NK-92 (cell line): ENCODE measurements around the gene CDH4.

ENCODE experiments used
- DNase-seq: peaks from one replicate; lab custom pipeline; 2025; ENCODE audit not compliant: unreplicated experiment; lab: John Stamatoyannopoulos, UW

Gene CDH4

DNA sequence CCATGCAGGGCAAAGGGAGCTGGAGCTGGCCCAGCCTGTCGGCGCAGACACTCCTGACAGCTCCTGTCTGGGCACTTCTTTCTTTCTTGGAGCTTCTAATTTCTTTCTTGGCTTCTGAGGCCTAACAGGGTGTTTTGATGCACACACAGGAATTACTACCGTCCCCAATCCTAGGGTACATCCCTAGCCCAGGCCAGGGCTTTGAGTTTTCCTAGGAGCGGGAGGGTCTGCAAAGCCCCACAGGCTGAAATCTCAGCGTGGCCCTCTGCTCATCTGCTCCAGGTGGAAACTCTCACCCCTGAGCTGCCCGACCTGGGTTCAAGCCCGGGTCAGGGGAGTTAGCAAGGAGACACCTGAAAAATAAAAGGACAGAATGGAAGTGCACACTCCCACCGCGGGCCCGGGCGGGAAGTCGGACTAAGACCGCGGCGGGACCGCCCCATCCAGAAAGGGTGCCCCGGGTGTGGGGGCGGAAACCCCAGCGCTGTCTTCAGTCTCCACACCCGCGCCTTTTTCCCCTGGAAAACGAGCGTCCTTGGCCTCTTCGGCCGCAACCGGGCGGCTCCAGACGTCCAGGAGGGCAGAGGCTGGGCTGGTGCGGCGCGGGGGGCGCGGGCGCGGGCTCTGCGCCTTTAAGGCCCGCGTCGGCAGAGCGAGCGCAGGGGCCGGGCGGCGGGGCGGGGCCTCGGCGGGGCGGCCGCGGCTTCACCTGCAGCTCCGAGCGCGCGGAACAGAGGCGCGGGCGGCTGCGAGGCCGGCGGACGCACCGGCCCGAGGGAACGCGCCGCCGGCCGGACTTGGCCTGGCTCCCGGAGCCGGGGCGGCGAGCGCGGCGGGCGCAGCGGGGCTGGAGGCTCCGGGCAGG is at the start of gene CDH4:
TSS of gene CDH4 (plus strand) at position 733 of the 865 bp plus-strand sequence.
- DNase-seq = no peak

DNA sequence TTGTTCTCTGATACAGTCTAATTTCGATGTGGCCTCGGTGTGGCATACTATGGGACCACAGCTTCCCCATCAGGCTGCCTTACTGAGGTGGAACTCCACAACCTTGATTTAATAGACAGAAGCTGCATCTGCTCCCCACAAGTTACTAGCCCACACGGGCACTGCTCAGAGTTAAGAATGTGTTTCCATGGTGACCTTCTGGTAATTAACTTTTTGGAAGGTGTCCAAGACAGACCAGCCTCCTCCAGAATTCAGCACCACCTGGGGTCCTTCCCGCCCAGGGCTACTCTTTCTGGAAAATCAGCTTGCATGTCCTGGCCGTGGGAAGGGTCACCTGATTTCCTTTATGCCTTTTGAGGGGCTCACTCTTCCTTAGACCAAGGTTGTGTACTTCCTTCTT is 48.7 kb upstream of the CDH4 start:
- no peak for DNase-seq

GRCh38 chr20:61204206-61204605 is 47.9 kb upstream of the CDH4 start:
- no peak for DNase-seq

DNA sequence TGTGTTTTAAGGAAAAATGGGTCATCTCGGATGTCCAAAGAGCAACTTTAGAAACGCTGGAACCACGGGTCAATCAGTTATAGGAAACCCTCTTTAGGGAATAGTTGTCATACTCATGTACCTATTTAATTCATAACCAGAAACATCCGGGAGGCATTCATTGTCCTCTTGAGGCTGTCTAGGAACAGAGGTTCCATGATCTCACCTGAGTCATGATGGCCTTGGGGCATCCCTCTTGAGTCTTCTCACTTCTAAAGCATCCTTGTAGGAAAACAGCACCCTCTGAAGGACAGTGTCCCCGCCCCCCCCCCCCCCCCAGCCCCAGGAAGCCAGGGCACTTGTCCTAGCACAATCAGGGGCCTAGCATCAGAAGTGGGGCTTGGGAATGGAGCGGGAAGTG is 46.3 kb upstream of the CDH4 start:
- DNase-seq = no peak

GRCh38 chr20:61210862-61211261 is 41.2 kb upstream of the CDH4 start:
- DNase-seq = no peak

DNA sequence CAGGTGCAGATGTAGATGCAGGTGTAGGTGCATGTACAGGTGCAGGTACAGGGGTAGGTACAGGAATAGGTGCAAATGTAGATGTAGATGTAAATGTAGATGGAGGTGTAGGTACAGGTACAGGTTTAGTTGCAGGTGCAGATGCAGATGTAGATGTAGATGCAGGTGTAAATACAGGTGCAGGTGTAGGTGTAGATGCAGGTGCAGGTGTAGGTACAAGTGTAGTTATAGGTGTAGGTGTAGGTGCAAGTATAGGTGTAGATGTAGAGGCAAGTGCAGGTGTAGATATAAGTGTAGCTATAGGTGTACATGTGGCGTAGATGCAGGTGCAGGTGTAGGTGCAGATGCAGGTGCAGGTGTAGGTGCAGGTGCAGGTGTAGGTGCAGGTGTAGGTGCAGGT is 34.2 kb upstream of the CDH4 start:
- DNase-seq = no peak

- DNase-seq = no peak
These were observed 33.0 kb upstream of the CDH4 start for GRCh38 chr20:61219021-61219431.

DNA sequence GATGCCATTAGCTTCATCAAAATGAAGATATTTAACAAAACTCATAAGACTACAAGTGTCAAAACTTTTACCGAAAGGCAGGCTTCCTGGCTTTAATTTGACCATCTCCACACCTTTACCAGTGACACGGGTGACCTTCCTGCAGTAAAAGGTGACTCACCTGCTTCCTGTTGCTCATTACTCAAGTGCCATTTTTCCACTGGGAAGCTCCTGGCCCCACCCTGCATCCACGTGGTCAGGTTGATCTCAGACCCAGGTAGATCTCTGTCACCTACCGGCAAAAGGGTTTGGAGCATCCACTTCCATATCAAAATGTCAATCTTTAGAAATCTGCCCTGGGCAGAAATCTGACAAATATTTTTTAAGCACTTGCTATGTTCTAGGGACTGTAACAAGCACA is 31.9 kb upstream of the CDH4 start:
- DNase-seq = no peak

DNA sequence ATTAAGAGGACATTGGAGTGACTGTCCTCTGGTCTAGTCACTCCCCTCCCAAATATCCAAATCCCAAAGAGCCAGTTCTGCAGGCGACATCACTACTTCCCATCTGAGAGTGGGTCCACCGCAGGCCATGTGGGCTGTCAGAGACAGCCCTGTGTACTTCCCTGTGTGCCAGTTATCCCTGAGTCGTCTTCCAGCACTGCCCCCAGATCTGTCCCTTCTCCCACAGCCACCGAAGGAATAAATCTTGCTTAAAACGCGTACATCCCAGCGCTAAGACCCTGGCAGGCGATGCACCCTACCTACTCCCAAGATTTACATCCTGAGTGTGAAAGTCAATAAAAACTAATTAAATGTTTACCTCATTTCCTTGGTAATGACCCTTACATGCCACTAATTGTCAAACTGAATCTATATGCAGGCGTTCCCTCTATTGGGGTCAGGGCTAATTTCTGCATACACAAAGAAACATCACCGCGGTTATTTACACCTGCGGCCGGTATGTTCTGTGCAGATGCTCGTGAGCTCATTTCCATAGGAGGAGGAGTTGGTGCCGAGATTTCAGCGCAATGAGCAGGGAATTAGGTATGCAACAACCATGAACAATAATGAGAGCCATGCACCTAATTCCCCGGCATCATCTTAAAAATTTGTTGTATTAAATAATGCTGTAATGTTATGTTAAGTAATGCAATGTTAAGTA is 31.3 kb upstream of the CDH4 start:
- DNase-seq = no peak

- DNase-seq = no peak
These were observed 29.4 kb upstream of the CDH4 start for GRCh38 chr20:61222699-61223098.

DNA sequence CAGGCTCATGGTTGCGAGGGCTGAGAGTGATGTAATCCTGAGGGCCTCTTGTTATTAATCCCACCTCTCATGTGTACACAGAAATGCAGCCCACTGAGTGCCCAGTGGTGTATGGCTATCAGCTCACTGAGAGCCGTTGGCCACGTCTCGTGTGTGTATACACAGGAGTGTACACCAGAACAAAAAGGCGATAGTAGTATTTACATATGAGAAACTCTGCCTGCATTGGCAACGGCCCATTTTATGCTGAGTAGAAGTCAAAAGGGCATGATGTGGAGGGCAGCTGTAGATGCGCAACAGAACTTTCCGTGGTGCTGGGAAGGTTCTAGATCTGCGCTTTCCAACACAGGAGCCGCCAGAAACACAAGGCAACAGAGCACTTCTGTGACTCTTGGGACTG is 28.9 kb upstream of the CDH4 start:
- DNase-seq = no peak

DNA sequence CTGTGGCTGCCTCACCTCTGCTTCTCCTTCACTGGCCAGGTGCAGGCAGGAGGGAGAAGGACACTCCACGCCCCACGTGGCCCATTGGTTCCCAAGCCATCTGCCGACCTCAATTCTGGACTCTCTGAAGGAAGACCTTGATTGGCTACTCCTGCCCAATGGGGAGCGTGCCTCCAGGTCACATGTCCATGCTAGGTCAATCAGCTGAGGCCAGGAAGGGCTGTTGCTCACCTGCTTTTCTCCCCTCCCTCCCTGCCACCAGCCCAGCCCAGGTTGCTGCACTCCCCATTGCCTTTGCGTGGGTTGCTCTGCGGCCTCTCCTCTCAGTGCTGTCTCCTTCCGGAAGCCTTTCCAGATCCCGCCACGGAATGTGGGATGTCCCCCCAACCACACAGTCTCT is 21.9 kb upstream of the CDH4 start:
- DNase-seq = no peak

DNA sequence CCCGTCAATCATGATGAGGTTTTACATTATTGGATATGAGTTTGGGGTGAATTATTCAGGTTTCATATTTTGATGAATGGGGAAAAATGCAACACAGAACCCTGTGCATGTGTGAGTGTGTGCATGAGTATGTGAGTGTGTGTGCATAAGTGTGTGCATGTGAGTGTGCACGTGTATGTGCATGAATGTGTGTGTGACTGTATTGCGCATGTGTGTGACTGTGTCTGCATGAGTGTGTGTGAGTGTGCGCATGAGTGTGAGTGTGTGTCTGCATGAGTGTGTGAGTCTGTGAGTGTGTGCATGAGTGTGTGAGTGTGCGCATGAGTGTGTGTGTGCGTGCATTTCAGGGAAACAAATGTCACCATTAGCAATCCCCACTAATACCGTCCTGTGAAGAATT is 18.5 kb upstream of the CDH4 start:
- DNase-seq = no peak

GRCh38 chr20:61234224-61234890 is 17.7 kb upstream of the CDH4 start:
- no peak for DNase-seq

- DNase-seq = no peak
These were observed 15.3 kb upstream of the CDH4 start for GRCh38 chr20:61236713-61237112.

DNA sequence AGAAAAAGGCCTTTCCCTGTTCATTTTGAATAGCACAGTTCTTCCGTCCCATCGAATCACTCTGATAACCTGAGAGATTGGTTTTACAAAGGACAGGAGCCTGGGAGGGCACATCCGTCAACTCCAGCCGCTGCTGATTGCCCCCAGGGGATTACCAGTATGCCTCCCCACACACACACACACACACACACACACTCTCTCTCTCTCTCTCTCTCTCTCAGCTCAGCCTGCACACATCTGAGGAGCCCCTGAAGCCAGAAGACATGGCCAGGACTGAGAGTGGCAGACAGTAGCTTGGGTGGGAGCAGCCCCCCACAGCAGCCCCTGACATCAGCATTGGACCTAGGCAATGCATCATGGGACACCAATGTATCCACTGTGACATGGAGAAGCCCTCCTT is 13.2 kb upstream of the CDH4 start:
- no peak for DNase-seq

DNA sequence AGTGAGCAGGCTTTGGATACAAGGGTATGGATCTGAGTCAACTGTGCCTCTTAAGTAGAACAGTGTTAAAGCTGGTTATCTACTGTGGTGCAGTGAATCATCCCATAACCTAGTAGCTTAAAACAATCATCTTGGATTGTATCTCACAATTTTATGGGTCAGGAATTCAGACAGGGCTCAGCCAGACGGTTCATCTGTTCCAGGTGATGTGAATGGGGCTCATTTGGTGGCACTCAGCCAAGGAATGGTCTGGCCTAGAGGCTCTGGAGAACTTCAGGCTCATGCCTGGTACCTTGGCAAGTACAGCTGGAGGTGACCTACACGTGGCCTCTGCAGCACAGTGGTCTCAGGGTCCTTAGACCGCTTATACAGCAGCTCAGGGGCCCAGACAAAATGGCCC is 11.2 kb upstream of the CDH4 start:
- DNase-seq = no peak

GRCh38 chr20:61244213-61244612 is 7.8 kb upstream of the CDH4 start:
- DNase-seq = no peak

DNA sequence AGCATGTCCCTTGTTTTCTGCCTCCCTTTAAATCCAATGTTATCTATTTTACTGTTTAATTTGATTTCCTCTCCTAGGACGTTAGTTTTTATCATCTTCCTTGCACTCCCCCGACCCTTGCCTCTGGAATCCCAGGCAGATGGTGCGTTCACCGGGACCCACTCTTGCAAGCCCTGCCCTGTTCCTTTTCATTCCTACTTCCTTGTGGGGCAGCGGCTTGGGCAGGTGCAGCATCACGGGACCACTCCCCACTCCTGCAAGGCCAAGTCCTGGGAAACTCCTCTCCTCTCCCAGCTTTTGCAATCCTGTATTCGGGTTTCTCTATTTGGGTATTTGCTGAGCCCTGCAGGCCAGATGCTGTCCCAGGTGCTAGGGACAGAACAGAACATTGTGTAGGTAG is 5.8 kb upstream of the CDH4 start:
- no peak for DNase-seq

- no peak for DNase-seq
These were observed 2.4 kb upstream of the CDH4 start for GRCh38 chr20:61249626-61250025.

GRCh38 chr20:61252601-61253263 is 671 bp downstream of the CDH4 start:
- DNase-seq = no peak

DNA sequence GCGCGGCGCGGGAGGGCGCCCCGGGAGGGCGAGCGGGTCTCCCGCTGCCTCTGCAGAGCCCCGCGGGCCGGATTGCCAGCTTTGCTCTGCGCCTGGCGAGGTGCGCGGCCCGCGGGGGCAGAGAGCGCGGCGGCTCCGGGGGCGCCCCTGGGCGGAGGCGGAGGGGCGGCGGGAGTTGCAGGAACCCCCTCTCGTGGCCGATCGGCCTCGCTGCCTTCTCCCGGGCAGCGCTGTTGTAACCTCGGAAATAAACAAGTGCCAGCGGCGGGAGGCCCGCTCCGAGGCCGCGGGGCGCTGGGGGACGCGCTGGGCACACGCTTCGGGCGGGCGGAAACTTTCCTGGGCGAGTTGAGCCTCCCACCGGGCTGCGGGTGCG is 1.2 kb downstream of the CDH4 start:
- no peak for DNase-seq
